WERI-Rb-1 (cell line): ENCODE measurements around the gene ADCY5.

Experiments
- DNase-seq: peaks from one replicate; pipeline ENCODE4 v3.0.0-alpha.2; 2020
- H3K27ac ChIP-seq: fragments of 250-450 bp; sonication (Bioruptor Pico); 2 replicates; pipeline ENCODE4 v1.5.1; 2020; ENCODE audit warnings: mild to moderate bottlenecking, moderate library complexity
- H3K27me3 ChIP-seq: fragments of 250-450 bp; sonication (Bioruptor Pico); 2 replicates; pipeline ENCODE4 v1.5.1; 2021; ENCODE audit warnings: mild to moderate bottlenecking, low read depth, moderate library complexity; ENCODE audit not compliant: insufficient read depth, severe bottlenecking
- H3K36me3 ChIP-seq: fragments of 250-450 bp; sonication (Bioruptor Pico); 2 replicates; pipeline ENCODE4 v1.5.1; 2020; ENCODE audit warnings: mild to moderate bottlenecking, moderate library complexity
- H3K4me3 ChIP-seq: 2 replicates; pipeline ENCODE4 v1.5.1; 2011; ENCODE audit warnings: low read depth, mild to moderate bottlenecking, control low read depth, low read length
- H3K9me3 ChIP-seq: fragments of 250-450 bp; sonication (Bioruptor Pico); 2 replicates; pipeline ENCODE4 v1.5.1; 2021; ENCODE audit warnings: mild to moderate bottlenecking, moderate library complexity; ENCODE audit not compliant: severe bottlenecking
- TF ChIP-seq, protein P1 (sequence below): IDR thresholded peaks from 2 replicates; pipeline ENCODE4 v1.5.1; 2011; ENCODE audit warnings: low read depth, mild to moderate bottlenecking, control low read depth, inconsistent platforms, low read length

The ADCY5 gene

GRCh38 chr3:123442125-123442524 lies 6.8 kb downstream of the ADCY5 start:
- Histone ChIP-seq H3K4me3 (no peak overlapping the region), H3K9me3 (no peaks in the 10 kb centered on the region), H3K27me3 (no peaks in the 10 kb centered on the region), H3K36me3 (no peaks in the 10 kb centered on the region), H3K27ac (no peak overlapping the region)
- DNase-seq = no peak
- TF ChIP-seq, protein P1, sequence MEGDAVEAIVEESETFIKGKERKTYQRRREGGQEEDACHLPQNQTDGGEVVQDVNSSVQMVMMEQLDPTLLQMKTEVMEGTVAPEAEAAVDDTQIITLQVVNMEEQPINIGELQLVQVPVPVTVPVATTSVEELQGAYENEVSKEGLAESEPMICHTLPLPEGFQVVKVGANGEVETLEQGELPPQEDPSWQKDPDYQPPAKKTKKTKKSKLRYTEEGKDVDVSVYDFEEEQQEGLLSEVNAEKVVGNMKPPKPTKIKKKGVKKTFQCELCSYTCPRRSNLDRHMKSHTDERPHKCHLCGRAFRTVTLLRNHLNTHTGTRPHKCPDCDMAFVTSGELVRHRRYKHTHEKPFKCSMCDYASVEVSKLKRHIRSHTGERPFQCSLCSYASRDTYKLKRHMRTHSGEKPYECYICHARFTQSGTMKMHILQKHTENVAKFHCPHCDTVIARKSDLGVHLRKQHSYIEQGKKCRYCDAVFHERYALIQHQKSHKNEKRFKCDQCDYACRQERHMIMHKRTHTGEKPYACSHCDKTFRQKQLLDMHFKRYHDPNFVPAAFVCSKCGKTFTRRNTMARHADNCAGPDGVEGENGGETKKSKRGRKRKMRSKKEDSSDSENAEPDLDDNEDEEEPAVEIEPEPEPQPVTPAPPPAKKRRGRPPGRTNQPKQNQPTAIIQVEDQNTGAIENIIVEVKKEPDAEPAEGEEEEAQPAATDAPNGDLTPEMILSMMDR = no peak

DNA sequence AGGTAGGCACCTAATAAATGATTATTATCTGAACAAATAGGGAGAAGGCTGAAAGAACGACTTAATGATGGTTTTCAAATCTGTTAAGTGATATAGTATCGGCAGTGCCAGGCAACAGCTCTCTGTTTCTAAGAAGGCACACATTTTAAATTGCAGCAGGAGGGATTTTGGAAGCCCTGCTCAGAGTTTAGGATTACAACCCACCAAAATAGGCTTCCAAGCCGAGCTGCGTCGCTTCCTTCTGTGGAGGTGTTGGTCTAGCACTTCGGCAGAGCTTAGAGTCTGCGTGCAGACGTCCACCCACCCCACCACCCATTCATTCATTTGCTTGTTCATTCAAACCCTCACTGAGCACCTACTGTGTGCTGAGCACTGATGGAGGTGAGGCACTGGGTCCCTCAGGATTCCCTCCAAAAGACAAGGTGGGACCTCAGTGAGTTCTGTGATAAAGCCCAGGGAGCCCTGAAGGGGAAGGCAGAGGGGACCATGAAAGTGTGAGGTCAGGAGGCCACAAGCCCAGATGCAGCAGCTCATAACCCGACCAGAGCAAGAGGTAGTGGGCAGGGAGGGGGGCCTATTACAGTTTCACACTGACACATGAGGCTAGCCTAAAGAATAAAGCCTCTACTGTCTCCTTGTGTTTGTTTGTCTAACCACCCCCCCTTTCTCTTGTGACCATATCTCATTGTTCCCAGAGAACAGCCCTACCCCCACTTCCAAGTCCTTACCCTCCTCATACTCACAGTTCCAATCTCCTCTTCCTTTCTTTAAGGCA lies 8.9 kb downstream of the ADCY5 start:
- TF ChIP-seq, protein P1 = no peak
- DNase-seq = no peak
- Histone ChIP-seq H3K27ac (no peak overlapping the region), H3K36me3 (no peaks in the 10 kb centered on the region), H3K27me3 (no peaks in the 10 kb centered on the region), H3K9me3 (no peaks in the 10 kb centered on the region), H3K4me3 (no peak overlapping the region)

DNA sequence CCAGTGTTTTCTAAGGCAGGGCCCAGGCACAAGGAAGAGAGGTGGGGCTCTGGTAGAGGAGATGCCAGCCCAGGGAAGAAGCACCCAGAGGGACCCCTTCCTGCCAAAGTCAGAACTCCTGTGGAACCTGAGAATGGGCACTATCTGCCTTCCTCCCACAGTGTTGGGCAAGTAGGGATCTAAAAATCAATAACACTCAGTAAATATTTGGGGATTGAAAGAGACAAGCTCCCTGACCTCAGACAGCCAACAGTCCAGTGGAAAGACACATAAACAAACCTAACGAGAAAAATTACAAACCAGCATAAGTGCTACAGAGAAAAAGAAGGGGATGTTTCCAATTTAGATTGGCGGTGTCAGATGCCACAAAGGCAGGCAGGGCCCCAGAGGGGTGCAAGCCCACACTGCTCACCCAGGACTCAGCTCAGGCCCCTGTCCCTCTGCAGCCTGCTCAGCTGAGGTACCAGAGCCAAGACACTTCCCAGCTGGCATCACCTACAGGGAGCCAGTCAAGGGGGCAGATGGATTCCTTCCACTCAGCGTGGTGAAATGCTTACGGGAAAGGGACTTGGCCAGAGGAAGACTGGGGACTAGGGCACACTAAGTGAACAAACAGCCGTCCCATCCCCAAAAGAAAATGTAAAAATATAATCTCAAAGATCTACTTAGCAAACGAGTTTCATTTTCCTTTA lies 15.9 kb downstream of the ADCY5 start:
- Histone ChIP-seq H3K36me3 (no peaks in the 10 kb centered on the region), H3K4me3 (no peak overlapping the region), H3K27me3 (no peaks in the 10 kb centered on the region), H3K27ac (no peak overlapping the region), H3K9me3 (no peaks in the 10 kb centered on the region)
- TF ChIP-seq, protein P1 = no peak
- no peak for DNase-seq

DNA sequence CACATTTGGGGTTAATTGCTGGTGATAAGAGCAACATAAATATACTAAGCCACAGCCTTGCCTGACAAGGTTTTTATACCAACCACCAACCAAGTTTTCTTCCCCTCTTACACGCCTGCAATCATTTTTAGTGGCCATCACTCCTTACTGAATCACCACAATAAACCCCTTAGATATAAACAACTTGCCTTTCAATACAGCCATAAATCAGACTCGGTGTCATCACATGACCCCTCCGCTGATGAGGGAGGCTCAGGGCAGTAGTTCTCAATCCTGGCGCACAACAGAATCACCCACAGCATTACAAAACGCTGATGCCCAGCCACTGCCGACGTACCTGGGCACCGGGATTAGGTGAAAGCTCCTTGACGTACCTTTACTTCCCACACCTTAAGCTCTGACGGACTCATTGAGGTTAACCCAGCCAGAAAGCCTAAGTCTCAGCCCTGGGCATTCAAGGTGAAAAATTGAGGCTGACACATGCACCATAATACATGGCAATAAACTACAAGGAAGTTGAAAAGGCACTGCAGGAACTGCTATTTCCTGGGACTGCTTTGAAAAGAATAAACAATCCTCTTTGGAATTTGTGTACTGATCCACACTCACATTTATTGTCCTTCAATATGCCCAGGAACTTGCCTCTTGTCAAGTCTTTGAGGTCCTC lies 17.1 kb downstream of the ADCY5 start:
- Histone ChIP-seq H3K27me3 (no peaks in the 10 kb centered on the region), H3K36me3 (no peaks in the 10 kb centered on the region), H3K27ac (no peak overlapping the region), H3K4me3 (no peak overlapping the region), H3K9me3 (no peaks in the 10 kb centered on the region)
- TF ChIP-seq, protein P1 = no peak
- no peak for DNase-seq

GRCh38 chr3:123431007-123431657 lies 17.8 kb downstream of the ADCY5 start:
- Histone ChIP-seq H3K27me3 (no peaks in the 10 kb centered on the region), H3K9me3 (no peaks in the 10 kb centered on the region), H3K4me3 (no peak overlapping the region), H3K36me3 (no peaks in the 10 kb centered on the region), H3K27ac (no peak overlapping the region)
- no peak for DNase-seq
- TF ChIP-seq, protein P1 = no peak
